WTC11 (cell line): Measurements from ENCODE around the gene SIRPB2.

Experiments used
- FOXJ3 ChIP-seq: sonication (generic); formaldehyde crosslinking; IDR thresholded peaks from 2 replicates; pipeline ENCODE4 v1.9.0; 2021; ENCODE audit warnings: missing genetic modification reagents, mild to moderate bottlenecking, borderline replicate concordance
- FOXP1 ChIP-seq: sonication (generic); formaldehyde crosslinking; IDR thresholded peaks from 2 replicates; pipeline ENCODE4 v1.8.0; 2022; ENCODE audit warnings: missing genetic modification reagents, mild to moderate bottlenecking, moderate library complexity, borderline replicate concordance
- JUN ChIP-seq: sonication (generic); formaldehyde crosslinking; IDR thresholded peaks from 2 replicates; pipeline ENCODE4 v1.8.0; 2023; ENCODE audit warnings: mild to moderate bottlenecking, missing genetic modification reagents
- SP1 ChIP-seq: sonication (generic); formaldehyde crosslinking; conservative IDR thresholded peaks from 2 replicates; pipeline ENCODE4 v1.8.1; 2022; ENCODE audit warnings: missing genetic modification reagents
- TEAD4 ChIP-seq: sonication (generic); formaldehyde crosslinking; IDR thresholded peaks from 2 replicates; pipeline ENCODE4 v1.8.0; 2022; ENCODE audit warnings: mild to moderate bottlenecking, missing genetic modification reagents
- ZNF138 ChIP-seq: sonication (generic); formaldehyde crosslinking; conservative IDR thresholded peaks from 2 replicates; pipeline ENCODE4 v1.8.1; 2022; ENCODE audit warnings: mild to moderate bottlenecking, moderate library complexity, missing genetic modification reagents
- ZNF219 ChIP-seq: sonication (generic); formaldehyde crosslinking; IDR thresholded peaks from 2 replicates; pipeline ENCODE4 v1.8.0; 2023; ENCODE audit warnings: missing genetic modification reagents, mild to moderate bottlenecking, borderline replicate concordance
- TF ChIP-seq, protein P1 (sequence below): fragments of 200-600 bp; IDR thresholded peaks from 2 replicates; pipeline ENCODE4 v1.8.0; 2022; ENCODE audit warnings: antibody characterized with exemption
- TF ChIP-seq, protein P2 (sequence below): fragments of 250-450 bp; sonication (Bioruptor Pico); IDR thresholded peaks from 2 replicates; pipeline ENCODE4 v1.9.0; 2021; ENCODE audit warnings: moderate library complexity, mild to moderate bottlenecking, inconsistent platforms, borderline replicate concordance
- TF ChIP-seq, protein P3 (sequence below): sonication (generic); formaldehyde crosslinking; IDR thresholded peaks from 2 replicates; pipeline ENCODE4 v1.8.0; 2022; ENCODE audit warnings: missing genetic modification reagents
- TF ChIP-seq, protein P4 (sequence below): sonication (generic); formaldehyde crosslinking; IDR thresholded peaks from 2 replicates; pipeline ENCODE4 v1.8.0; 2023; ENCODE audit warnings: missing genetic modification reagents
- TF ChIP-seq, protein P5 (sequence below): sonication (generic); formaldehyde crosslinking; IDR thresholded peaks from 2 replicates; pipeline ENCODE4 v1.8.0; 2022; ENCODE audit warnings: mild to moderate bottlenecking, missing genetic modification reagents
- TF ChIP-seq, protein P6 (sequence below): sonication (generic); formaldehyde crosslinking; IDR thresholded peaks from 2 replicates; pipeline ENCODE4 v1.8.1; 2023; ENCODE audit warnings: mild to moderate bottlenecking, moderate library complexity, missing genetic modification reagents
- TF ChIP-seq, protein P7 (sequence below): fragments of 250-450 bp; sonication (Bioruptor Pico); IDR thresholded peaks from 2 replicates; pipeline ENCODE4 v2.1.2; 2022; ENCODE audit warnings: mild to moderate bottlenecking, moderate library complexity

DNA sequence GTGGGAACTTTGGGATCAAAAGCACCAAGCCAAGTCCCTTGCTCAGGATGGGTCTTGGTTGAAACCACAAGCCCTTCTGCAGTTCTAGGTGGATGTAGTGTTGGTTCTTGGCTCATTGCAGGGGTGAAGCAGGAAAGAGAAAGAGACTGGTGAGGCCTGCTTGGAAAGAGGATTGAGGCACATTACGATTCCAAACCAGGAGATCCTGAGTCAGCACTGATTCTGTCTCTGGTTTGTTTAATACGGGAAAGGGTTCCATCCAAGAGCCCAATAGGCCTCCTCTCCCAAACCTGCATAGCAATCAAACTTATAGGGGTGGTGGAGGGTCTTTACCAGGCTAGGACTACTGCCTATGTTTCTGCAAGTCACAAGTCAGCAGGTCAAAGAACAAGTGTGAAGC is 48.9 kb downstream of the SIRPB2 start:
- TF ChIP-seq, protein P1, sequence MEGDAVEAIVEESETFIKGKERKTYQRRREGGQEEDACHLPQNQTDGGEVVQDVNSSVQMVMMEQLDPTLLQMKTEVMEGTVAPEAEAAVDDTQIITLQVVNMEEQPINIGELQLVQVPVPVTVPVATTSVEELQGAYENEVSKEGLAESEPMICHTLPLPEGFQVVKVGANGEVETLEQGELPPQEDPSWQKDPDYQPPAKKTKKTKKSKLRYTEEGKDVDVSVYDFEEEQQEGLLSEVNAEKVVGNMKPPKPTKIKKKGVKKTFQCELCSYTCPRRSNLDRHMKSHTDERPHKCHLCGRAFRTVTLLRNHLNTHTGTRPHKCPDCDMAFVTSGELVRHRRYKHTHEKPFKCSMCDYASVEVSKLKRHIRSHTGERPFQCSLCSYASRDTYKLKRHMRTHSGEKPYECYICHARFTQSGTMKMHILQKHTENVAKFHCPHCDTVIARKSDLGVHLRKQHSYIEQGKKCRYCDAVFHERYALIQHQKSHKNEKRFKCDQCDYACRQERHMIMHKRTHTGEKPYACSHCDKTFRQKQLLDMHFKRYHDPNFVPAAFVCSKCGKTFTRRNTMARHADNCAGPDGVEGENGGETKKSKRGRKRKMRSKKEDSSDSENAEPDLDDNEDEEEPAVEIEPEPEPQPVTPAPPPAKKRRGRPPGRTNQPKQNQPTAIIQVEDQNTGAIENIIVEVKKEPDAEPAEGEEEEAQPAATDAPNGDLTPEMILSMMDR: no peak
- TF ChIP-seq TEAD4 (CRISPR knock-in tag) (no peak), FOXP1 (CRISPR knock-in tag) (no peak), JUN (CRISPR knock-in tag) (no peak), ZNF138 (CRISPR knock-in tag) (no peak), ZNF219 (CRISPR knock-in tag) (no peak), SP1 (no peak), FOXJ3 (no peak)
- TF ChIP-seq, protein P2, sequence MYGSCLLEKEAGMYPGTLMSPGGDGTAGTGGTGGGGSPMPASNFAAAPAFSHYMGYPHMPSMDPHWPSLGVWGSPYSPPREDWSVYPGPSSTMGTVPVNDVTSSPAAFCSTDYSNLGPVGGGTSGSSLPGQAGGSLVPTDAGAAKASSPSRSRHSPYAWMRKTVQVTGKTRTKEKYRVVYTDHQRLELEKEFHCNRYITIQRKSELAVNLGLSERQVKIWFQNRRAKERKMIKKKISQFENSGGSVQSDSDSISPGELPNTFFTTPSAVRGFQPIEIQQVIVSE: no peak
- TF ChIP-seq, protein P3, sequence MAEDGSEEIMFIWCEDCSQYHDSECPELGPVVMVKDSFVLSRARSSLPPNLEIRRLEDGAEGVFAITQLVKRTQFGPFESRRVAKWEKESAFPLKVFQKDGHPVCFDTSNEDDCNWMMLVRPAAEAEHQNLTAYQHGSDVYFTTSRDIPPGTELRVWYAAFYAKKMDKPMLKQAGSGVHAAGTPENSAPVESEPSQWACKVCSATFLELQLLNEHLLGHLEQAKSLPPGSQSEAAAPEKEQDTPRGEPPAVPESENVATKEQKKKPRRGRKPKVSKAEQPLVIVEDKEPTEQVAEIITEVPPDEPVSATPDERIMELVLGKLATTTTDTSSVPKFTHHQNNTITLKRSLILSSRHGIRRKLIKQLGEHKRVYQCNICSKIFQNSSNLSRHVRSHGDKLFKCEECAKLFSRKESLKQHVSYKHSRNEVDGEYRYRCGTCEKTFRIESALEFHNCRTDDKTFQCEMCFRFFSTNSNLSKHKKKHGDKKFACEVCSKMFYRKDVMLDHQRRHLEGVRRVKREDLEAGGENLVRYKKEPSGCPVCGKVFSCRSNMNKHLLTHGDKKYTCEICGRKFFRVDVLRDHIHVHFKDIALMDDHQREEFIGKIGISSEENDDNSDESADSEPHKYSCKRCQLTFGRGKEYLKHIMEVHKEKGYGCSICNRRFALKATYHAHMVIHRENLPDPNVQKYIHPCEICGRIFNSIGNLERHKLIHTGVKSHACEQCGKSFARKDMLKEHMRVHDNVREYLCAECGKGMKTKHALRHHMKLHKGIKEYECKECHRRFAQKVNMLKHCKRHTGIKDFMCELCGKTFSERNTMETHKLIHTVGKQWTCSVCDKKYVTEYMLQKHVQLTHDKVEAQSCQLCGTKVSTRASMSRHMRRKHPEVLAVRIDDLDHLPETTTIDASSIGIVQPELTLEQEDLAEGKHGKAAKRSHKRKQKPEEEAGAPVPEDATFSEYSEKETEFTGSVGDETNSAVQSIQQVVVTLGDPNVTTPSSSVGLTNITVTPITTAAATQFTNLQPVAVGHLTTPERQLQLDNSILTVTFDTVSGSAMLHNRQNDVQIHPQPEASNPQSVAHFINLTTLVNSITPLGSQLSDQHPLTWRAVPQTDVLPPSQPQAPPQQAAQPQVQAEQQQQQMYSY (CRISPR knock-in tag): no peak
- TF ChIP-seq, protein P4, sequence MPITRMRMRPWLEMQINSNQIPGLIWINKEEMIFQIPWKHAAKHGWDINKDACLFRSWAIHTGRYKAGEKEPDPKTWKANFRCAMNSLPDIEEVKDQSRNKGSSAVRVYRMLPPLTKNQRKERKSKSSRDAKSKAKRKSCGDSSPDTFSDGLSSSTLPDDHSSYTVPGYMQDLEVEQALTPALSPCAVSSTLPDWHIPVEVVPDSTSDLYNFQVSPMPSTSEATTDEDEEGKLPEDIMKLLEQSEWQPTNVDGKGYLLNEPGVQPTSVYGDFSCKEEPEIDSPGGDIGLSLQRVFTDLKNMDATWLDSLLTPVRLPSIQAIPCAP (CRISPR knock-in tag): no peak
- TF ChIP-seq, protein P5, sequence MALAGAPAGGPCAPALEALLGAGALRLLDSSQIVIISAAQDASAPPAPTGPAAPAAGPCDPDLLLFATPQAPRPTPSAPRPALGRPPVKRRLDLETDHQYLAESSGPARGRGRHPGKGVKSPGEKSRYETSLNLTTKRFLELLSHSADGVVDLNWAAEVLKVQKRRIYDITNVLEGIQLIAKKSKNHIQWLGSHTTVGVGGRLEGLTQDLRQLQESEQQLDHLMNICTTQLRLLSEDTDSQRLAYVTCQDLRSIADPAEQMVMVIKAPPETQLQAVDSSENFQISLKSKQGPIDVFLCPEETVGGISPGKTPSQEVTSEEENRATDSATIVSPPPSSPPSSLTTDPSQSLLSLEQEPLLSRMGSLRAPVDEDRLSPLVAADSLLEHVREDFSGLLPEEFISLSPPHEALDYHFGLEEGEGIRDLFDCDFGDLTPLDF (CRISPR knock-in tag): no peak
- TF ChIP-seq, protein P6, sequence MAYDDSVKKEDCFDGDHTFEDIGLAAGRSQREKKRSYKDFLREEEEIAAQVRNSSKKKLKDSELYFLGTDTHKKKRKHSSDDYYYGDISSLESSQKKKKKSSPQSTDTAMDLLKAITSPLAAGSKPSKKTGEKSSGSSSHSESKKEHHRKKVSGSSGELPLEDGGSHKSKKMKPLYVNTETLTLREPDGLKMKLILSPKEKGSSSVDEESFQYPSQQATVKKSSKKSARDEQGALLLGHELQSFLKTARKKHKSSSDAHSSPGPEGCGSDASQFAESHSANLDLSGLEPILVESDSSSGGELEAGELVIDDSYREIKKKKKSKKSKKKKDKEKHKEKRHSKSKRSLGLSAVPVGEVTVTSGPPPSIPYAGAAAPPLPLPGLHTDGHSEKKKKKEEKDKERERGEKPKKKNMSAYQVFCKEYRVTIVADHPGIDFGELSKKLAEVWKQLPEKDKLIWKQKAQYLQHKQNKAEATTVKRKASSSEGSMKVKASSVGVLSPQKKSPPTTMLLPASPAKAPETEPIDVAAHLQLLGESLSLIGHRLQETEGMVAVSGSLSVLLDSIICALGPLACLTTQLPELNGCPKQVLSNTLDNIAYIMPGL (CRISPR knock-in tag): no peak
- TF ChIP-seq, protein P7, sequence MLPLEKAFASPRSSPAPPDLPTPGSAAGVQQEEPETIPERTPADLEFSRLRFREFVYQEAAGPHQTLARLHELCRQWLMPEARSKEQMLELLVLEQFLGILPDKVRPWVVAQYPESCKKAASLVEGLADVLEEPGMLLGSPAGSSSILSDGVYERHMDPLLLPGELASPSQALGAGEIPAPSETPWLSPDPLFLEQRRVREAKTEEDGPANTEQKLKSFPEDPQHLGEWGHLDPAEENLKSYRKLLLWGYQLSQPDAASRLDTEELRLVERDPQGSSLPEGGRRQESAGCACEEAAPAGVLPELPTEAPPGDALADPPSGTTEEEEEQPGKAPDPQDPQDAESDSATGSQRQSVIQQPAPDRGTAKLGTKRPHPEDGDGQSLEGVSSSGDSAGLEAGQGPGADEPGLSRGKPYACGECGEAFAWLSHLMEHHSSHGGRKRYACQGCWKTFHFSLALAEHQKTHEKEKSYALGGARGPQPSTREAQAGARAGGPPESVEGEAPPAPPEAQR (CRISPR knock-in tag): no peak
